HepG2 (cell line): ENCODE data around the gene VRK2. TPM values are rescaled to one million over a fixed set of nuclear protein-coding genes. Genes with fewer than 3 reads are reported as not detected.
"Not testable (repeated sequence)": the region's sequence is repeated elsewhere in the genome, so short reads cannot be mapped to it uniquely, and the experiment has no call there.

Experiments used
- ATF7 ChIP-seq, 2 experiments: fragments of 450-650 bp in 1 of 2; sonication (generic) in 1 of 2; formaldehyde crosslinking in 1 of 2; IDR thresholded peaks; 2 replicates each; pipeline versions ENCODE4 v1.4.0 to v1.6.1; 2016 to 2020; ENCODE audit warnings: antibody characterized with exemption in 1 of 2, mild to moderate bottlenecking in 1 of 2, missing genetic modification reagents in 1 of 2
- NCOA2 ChIP-seq: sonication (generic); formaldehyde crosslinking; IDR thresholded peaks from 2 replicates; pipeline ENCODE4 v1.8.0; 2022; ENCODE audit warnings: inconsistent platforms
- ONECUT2 ChIP-seq: sonication (generic); formaldehyde crosslinking; IDR thresholded peaks from 2 replicates; pipeline ENCODE4 v1.4.0; 2020; ENCODE audit warnings: missing genetic modification reagents
- RCOR2 ChIP-seq: IDR thresholded peaks from 2 replicates; pipeline ENCODE4 v1.6.1; 2016; ENCODE audit warnings: missing biosample characterization, missing genetic modification reagents
- SOX13 ChIP-seq, 3 experiments: fragments of 450-650 bp in 1 of 3; sonication (generic) in 1 of 3; formaldehyde crosslinking in 1 of 3; IDR thresholded peaks in 2 of 3; conservative IDR thresholded peaks in 1 of 3; 2 replicates each; pipeline versions ENCODE4 v1.5.0 to v1.6.1; 2016 to 2020; ENCODE audit warnings: antibody characterized with exemption in 1 of 3, mild to moderate bottlenecking in 1 of 3, missing compliant biosample characterization in 1 of 3, missing genetic modification reagents in 1 of 3, moderate library complexity in 1 of 3
- SOX5 ChIP-seq: IDR thresholded peaks from 2 replicates; pipeline ENCODE4 v1.6.1; 2016; ENCODE audit warnings: borderline replicate concordance
- XBP1 ChIP-seq: sonication (generic); formaldehyde crosslinking; IDR thresholded peaks from 2 replicates; pipeline ENCODE4 v1.5.0; 2020; ENCODE audit warnings: missing genetic modification reagents
- ZMYM4 ChIP-seq: sonication (generic); formaldehyde crosslinking; IDR thresholded peaks from 2 replicates; pipeline ENCODE4 v1.8.1; 2023; ENCODE audit warnings: mild to moderate bottlenecking, missing genetic modification reagents
- polyA plus RNA-seq, 8 experiments: library from polyadenylated mRNA; depleted of rRNA in 3 of 8; stranded (reverse) in 7 of 8; unstranded in 1 of 8; fragments of >200 nt; fragmentation: Illumina TruSeq in 4 of 8; extraction: Trizol in 4 of 8; gene quantifications; 2 replicates each; pipeline versions ENCODE4 v1.2.1 to v1.2.3, GENCODE V29; 2011 to 2016; ENCODE audit warnings: low read depth in 4 of 8, missing spikeins in 1 of 8, mixed read lengths in 1 of 8; ENCODE audit not compliant: insufficient read depth in 1 of 8
- total RNA-seq, 5 experiments: library from RNA; depleted of rRNA; stranded (reverse); fragments of >200 nt; fragmentation: Illumina TruSeq; extraction: Trizol; gene quantifications; 2 replicates each; pipeline ENCODE4 v1.2.3, GENCODE V29; 2016; ENCODE audit warnings: low read depth in 1 of 5
- TF ChIP-seq, protein P1 (sequence below): IDR thresholded peaks from 2 replicates; pipeline ENCODE4 v1.6.1; 2016; ENCODE audit warnings: missing genetic modification reagents, missing compliant biosample characterization
- TF ChIP-seq, protein P2 (sequence below): sonication (generic); formaldehyde crosslinking; IDR thresholded peaks from 2 replicates; pipeline ENCODE4 v1.4.0; 2020; ENCODE audit warnings: missing genetic modification reagents, borderline replicate concordance
- TF ChIP-seq, protein P3 (sequence below): IDR thresholded peaks from 2 replicates; pipeline ENCODE4 v1.6.1; 2016; ENCODE audit warnings: mild to moderate bottlenecking
- TF ChIP-seq, protein P4 (sequence below): sonication (generic); formaldehyde crosslinking; conservative IDR thresholded peaks from 2 replicates; pipeline ENCODE4 v1.8.0; 2022; ENCODE audit warnings: mild to moderate bottlenecking, moderate library complexity, missing genetic modification reagents
- TF ChIP-seq, protein P5 (sequence below): sonication (generic); formaldehyde crosslinking; IDR thresholded peaks from 2 replicates; pipeline ENCODE4 v1.5.1; 2020; ENCODE audit warnings: mild to moderate bottlenecking, missing genetic modification reagents, borderline replicate concordance

Gene VRK2
- total and polyA plus RNA-seq, 2 of the 13 experiments (the other 11 are each of a cell fraction or from before 2014, with no cell fraction given): 13.3 to 29.1 TPM

DNA sequence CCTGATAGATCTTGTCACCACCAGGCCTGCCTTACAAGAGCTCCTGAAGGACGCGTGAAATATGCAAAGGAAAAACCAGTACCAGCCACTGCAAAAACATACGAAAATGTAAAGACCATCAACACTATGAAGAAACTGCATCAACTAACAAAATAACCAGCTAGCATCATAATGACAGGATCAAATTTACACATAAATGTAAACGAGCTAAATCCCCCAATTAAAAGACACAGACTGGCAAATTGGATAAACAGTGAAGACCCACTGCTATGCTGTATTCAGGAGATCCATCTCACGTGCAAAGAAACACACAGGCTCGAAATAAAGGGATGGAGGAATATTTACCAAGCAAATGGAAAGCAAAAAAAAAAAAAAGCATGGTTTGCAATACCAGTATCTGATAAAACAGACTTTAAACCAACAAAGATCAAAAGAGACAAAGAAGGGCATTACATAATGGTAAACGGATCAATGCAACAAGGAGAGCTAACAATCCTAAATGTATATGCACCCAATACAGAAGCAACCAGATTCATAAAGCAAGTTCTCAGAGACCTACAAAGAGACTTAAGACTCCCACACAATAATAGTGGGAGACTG is 123.8 kb downstream of the VRK2 start (continued):
- TF ChIP-seq, protein P1, sequence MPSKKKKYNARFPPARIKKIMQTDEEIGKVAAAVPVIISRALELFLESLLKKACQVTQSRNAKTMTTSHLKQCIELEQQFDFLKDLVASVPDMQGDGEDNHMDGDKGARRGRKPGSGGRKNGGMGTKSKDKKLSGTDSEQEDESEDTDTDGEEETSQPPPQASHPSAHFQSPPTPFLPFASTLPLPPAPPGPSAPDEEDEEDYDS (CRISPR knock-in tag): peak; percentile 21; the same call in 1 of the 2 replicates
- TF ChIP-seq SOX13 (IDR thresholded peaks at IDR 0.05) (peak; percentile 81), SOX13 (CRISPR knock-in tag; conservative IDR thresholded peaks at IDR 0.05 in 1 of 2, IDR thresholded peaks at IDR 0.05 in 1 of 2) (peak in 1 of 2 experiments; percentile 96; a peak in 2 of 4 replicates), XBP1 (CRISPR knock-in tag) (peak; percentile 48; the same call in 1 of the 2 replicates), RCOR2 (peak; percentile 78; the same call in 1 of the 2 replicates), ZMYM4 (CRISPR knock-in tag) (peak; percentile 69; the same call in 1 of the 2 replicates), ONECUT2 (peak; percentile 98), SOX5 (CRISPR knock-in tag) (peak; percentile 92), NCOA2 (peak; percentile 89), ATF7 (IDR thresholded peaks at IDR 0.05) (peak; percentile 69)
- TF ChIP-seq, protein P2, sequence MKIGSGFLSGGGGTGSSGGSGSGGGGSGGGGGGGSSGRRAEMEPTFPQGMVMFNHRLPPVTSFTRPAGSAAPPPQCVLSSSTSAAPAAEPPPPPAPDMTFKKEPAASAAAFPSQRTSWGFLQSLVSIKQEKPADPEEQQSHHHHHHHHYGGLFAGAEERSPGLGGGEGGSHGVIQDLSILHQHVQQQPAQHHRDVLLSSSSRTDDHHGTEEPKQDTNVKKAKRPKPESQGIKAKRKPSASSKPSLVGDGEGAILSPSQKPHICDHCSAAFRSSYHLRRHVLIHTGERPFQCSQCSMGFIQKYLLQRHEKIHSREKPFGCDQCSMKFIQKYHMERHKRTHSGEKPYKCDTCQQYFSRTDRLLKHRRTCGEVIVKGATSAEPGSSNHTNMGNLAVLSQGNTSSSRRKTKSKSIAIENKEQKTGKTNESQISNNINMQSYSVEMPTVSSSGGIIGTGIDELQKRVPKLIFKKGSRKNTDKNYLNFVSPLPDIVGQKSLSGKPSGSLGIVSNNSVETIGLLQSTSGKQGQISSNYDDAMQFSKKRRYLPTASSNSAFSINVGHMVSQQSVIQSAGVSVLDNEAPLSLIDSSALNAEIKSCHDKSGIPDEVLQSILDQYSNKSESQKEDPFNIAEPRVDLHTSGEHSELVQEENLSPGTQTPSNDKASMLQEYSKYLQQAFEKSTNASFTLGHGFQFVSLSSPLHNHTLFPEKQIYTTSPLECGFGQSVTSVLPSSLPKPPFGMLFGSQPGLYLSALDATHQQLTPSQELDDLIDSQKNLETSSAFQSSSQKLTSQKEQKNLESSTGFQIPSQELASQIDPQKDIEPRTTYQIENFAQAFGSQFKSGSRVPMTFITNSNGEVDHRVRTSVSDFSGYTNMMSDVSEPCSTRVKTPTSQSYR: peak; percentile 52; the same call in 1 of the 2 replicates
- TF ChIP-seq, protein P3, sequence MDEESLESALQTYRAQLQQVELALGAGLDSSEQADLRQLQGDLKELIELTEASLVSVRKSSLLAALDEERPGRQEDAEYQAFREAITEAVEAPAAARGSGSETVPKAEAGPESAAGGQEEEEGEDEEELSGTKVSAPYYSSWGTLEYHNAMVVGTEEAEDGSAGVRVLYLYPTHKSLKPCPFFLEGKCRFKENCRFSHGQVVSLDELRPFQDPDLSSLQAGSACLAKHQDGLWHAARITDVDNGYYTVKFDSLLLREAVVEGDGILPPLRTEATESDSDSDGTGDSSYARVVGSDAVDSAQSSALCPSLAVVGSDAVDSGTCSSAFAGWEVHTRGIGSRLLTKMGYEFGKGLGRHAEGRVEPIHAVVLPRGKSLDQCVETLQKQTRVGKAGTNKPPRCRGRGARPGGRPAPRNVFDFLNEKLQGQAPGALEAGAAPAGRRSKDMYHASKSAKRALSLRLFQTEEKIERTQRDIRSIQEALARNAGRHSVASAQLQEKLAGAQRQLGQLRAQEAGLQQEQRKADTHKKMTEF (CRISPR knock-in tag): peak; percentile 82
- not testable (repeated sequence) for TF ChIP-seq ATF7 (CRISPR knock-in tag; IDR thresholded peaks at IDR 0.05)
- TF ChIP-seq, protein P4, sequence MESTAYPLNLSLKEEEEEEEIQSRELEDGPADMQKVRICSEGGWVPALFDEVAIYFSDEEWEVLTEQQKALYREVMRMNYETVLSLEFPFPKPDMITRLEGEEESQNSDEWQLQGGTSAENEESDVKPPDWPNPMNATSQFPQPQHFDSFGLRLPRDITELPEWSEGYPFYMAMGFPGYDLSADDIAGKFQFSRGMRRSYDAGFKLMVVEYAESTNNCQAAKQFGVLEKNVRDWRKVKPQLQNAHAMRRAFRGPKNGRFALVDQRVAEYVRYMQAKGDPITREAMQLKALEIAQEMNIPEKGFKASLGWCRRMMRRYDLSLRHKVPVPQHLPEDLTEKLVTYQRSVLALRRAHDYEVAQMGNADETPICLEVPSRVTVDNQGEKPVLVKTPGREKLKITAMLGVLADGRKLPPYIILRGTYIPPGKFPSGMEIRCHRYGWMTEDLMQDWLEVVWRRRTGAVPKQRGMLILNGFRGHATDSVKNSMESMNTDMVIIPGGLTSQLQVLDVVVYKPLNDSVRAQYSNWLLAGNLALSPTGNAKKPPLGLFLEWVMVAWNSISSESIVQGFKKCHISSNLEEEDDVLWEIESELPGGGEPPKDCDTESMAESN (CRISPR knock-in tag): peak; percentile 36; the same call in 1 of the 2 replicates
- TF ChIP-seq, protein P5, sequence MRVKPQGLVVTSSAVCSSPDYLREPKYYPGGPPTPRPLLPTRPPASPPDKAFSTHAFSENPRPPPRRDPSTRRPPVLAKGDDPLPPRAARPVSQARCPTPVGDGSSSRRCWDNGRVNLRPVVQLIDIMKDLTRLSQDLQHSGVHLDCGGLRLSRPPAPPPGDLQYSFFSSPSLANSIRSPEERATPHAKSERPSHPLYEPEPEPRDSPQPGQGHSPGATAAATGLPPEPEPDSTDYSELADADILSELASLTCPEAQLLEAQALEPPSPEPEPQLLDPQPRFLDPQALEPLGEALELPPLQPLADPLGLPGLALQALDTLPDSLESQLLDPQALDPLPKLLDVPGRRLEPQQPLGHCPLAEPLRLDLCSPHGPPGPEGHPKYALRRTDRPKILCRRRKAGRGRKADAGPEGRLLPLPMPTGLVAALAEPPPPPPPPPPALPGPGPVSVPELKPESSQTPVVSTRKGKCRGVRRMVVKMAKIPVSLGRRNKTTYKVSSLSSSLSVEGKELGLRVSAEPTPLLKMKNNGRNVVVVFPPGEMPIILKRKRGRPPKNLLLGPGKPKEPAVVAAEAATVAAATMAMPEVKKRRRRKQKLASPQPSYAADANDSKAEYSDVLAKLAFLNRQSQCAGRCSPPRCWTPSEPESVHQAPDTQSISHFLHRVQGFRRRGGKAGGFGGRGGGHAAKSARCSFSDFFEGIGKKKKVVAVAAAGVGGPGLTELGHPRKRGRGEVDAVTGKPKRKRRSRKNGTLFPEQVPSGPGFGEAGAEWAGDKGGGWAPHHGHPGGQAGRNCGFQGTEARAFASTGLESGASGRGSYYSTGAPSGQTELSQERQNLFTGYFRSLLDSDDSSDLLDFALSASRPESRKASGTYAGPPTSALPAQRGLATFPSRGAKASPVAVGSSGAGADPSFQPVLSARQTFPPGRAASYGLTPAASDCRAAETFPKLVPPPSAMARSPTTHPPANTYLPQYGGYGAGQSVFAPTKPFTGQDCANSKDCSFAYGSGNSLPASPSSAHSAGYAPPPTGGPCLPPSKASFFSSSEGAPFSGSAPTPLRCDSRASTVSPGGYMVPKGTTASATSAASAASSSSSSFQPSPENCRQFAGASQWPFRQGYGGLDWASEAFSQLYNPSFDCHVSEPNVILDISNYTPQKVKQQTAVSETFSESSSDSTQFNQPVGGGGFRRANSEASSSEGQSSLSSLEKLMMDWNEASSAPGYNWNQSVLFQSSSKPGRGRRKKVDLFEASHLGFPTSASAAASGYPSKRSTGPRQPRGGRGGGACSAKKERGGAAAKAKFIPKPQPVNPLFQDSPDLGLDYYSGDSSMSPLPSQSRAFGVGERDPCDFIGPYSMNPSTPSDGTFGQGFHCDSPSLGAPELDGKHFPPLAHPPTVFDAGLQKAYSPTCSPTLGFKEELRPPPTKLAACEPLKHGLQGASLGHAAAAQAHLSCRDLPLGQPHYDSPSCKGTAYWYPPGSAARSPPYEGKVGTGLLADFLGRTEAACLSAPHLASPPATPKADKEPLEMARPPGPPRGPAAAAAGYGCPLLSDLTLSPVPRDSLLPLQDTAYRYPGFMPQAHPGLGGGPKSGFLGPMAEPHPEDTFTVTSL (CRISPR knock-in tag): peak; percentile 74; the same call in 1 of the 2 replicates
